HUES48 (cell line): Measurements from ENCODE around the gene SLC2A4.

Experiments
- H3K27ac ChIP-seq: one replicate; pipeline ENCODE4 v1.7.0; 2013; ENCODE audit warnings: low read depth, low read length, inconsistent platforms
- H3K27me3 ChIP-seq: 2 replicates; pipeline ENCODE4 v1.6.1; 2013; ENCODE audit warnings: mild to moderate bottlenecking, low read length; ENCODE audit not compliant: control insufficient read depth, insufficient read depth
- H3K36me3 ChIP-seq: 2 replicates; pipeline ENCODE4 v1.6.1; 2013; ENCODE audit warnings: low read length; ENCODE audit not compliant: control insufficient read depth, insufficient read depth
- H3K4me1 ChIP-seq: 2 replicates; pipeline ENCODE4 v1.6.1; 2013; ENCODE audit warnings: mild to moderate bottlenecking, low read length; ENCODE audit not compliant: control insufficient read depth, insufficient read depth
- H3K4me3 ChIP-seq: 2 replicates; pipeline ENCODE4 v1.5.1; 2013; ENCODE audit warnings: mild to moderate bottlenecking, low read depth, low read length
- H3K9ac ChIP-seq: 2 replicates; pipeline ENCODE4 v1.6.1; 2013; ENCODE audit warnings: mild to moderate bottlenecking, low read depth, low read length, moderate library complexity
- H3K9me3 ChIP-seq: 2 replicates; pipeline ENCODE4 v1.6.1; 2013; ENCODE audit warnings: low read length; ENCODE audit not compliant: control insufficient read depth, insufficient read depth

Gene SLC2A4

DNA sequence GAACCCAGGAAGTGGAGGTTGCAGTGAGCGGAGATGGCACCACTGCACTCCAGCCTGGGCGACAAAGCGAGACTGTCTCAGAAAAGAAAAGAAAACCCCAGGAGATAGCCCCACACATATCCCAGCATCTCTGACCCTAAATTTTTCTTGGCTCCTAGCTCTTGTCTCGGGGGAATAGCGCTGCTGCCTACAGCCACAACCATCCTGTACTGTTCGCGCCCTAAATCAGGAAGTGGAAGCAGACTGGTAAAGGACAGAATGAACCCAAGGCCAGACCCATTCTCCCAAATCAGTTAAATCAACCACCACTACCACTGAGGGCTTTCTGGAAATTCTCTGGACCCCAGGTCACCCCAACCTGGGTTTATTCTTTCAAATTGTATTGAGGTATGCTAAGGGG lies 31.7 kb upstream of the SLC2A4 start:
- Histone ChIP-seq H3K4me1 (peaks cover 15% of the 10 kb centered on the region), H3K9me3 (no peaks in the 10 kb centered on the region), H3K9ac (no peak overlapping the region), H3K4me3 (peak overlapping the region; percentile 83), H3K27ac (no peak overlapping the region), H3K36me3 (peaks cover 32% of the 10 kb centered on the region), H3K27me3 (no peaks in the 10 kb centered on the region)

DNA sequence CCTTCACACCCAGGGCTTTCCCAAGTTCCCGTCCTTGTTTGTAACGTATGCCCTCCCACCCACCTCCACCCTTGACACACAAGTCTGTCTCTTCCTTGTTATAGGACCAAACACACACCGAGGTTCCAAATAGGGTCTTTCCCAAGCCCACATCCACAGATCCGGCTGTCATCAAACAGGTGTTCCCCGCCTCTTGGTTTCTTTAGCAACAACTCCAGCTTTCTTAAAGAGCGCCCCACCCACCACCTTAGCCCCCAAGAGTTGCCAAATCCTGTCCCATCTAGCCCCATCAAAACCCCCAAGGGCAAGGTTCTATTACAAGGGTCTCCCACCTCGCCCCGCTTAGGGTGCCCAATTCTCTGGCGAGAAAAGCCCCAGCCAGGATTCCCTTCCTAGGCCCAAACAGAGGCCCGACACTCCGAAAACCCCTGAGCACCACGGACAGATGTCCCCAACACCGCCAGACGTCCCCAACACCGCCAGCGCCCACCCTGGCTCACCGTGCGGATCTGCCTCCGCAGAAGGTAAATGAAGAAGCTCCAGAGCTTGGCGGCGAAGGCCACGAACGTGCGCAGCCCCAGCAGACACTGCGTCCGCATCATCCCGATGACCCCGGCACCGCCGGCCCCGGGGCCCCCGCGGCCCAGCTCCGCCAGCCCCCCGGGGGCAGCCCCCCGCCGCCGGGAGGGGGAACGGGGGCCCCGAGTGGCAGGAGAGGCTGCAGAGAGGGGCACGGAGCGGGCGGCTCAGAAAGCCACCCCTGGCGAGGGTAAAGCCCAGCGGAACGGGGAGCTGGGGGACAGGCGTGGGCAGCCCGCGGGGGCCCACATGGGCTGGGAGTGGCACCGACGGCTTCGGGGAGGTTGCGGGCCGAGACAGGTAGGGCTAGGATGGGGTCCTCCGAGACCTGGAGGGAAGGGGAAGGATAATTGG lies 30.6 kb upstream of the SLC2A4 start:
- Histone ChIP-seq H3K27me3 (no peaks in the 10 kb centered on the region), H3K27ac (peak overlapping the region; percentile 99), H3K36me3 (peaks cover 35% of the 10 kb centered on the region), H3K9me3 (no peaks in the 10 kb centered on the region), H3K4me1 (peaks cover 15% of the 10 kb centered on the region), H3K9ac (peak overlapping the region; percentile 58), H3K4me3 (peak overlapping the region; percentile 83)

- Histone ChIP-seq H3K4me3 (peak within 1 kb of the TSS; percentile 83), H3K9ac (peak within 1 kb of the TSS; percentile 89), H3K36me3 (peaks cover 35% of the 10 kb centered on the region), H3K27ac (peak within 1 kb of the TSS; percentile 99), H3K9me3 (no peaks in the 10 kb centered on the region), H3K4me1 (peaks cover 15% of the 10 kb centered on the region), H3K27me3 (no peaks in the 10 kb centered on the region)
Observed at GRCh38 chr17:7251661-7252175, 29.8 kb upstream of the SLC2A4 start, which contains the start of gene CTDNEP1. Gene CTDNEP1 (minus strand): TSS chr17:7251734. CDS start chr17:7251296, 438 bp downstream.

DNA sequence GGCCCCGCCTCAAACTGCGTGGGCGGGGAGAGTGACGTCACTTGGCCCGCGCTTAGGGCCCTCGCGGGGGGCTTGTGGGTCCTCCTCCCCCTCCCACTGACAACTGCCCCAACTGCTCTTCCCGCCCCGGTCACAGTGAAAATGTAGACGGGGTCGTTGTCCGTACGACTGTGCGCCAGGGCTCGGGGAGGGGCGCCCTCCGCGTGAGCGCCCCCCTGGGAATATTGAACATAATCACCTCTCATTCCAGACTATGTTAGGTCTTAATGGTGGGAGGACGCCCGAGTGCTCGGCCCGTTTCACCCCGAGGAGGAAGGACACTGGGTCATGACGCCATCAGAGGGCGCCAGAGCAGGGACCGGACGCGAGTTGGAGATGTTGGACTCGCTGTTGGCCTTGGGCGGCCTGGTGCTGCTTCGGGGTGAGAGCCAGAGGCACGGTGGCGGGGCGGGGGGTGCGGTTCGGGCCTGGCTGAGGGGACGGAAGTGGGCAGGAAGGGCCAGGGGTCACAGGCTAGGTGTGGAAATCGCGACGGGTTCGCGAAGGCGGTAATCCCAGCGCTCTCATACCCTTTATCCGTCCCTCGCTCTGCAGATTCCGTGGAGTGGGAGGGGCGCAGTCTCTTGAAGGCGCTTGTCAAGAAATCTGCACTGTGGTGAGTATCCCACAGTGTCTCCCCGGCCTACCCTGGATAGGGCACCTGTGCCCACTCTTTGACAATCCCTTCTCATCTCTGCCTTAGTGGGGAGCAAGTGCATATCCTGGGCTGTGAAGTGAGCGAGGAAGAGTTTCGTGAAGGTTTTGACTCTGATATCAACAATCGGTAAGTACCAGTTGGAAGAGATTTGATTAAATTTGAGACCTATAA lies 29.1 kb upstream of the SLC2A4 start, which contains the start of gene ELP5:
Gene ELP5, plus strand, starts transcription at position 40 of the 868 bp plus-strand sequence. Its CDS starts 336 bp downstream, at position 376.
- peak within 1 kb of the TSS; percentile 99 for H3K27ac ChIP-seq
- H3K27me3 ChIP-seq, result no peaks in the 10 kb centered on the region
- H3K36me3 ChIP-seq, result peaks cover 37% of the 10 kb centered on the region

GRCh38 chr17:7253082-7253481 lies 28.4 kb upstream of the SLC2A4 start:
- no peaks in the 10 kb centered on the region for H3K27me3 ChIP-seq
- peak overlapping the region; percentile 89 for H3K9ac ChIP-seq

More for the DNA sequence above, 29.1 kb upstream of the SLC2A4 start, which contains the start of gene ELP5:
- Histone ChIP-seq H3K9me3 (no peaks in the 10 kb centered on the region), H3K4me3 (peak within 1 kb of the TSS; percentile 83), H3K4me1 (peaks cover 15% of the 10 kb centered on the region), H3K9ac (peak within 1 kb of the TSS; percentile 89)

GRCh38 chr17:7254511-7254910 lies 27.0 kb upstream of the SLC2A4 start:
- no peaks in the 10 kb centered on the region for H3K9me3 ChIP-seq
- no peak overlapping the region for H3K4me3 ChIP-seq
- no peaks in the 10 kb centered on the region for H3K27me3 ChIP-seq
- peaks cover 15% of the 10 kb centered on the region for H3K4me1 ChIP-seq
- H3K36me3 ChIP-seq, result peaks cover 53% of the 10 kb centered on the region
- no peak overlapping the region for H3K9ac ChIP-seq
- H3K27ac ChIP-seq, result no peak overlapping the region

More at GRCh38 chr17:7253082-7253481, 28.4 kb upstream of the SLC2A4 start:
- Histone ChIP-seq H3K27ac (peak overlapping the region; percentile 99), H3K4me3 (peak overlapping the region; percentile 83), H3K36me3 (peaks cover 39% of the 10 kb centered on the region), H3K4me1 (peaks cover 15% of the 10 kb centered on the region), H3K9me3 (no peaks in the 10 kb centered on the region)

- H3K27me3 ChIP-seq, result no peaks in the 10 kb centered on the region
- H3K36me3 ChIP-seq, result peaks cover 58% of the 10 kb centered on the region
- H3K4me3 ChIP-seq, result no peak overlapping the region
- H3K27ac ChIP-seq, result no peak overlapping the region
- no peaks in the 10 kb centered on the region for H3K9me3 ChIP-seq
- H3K4me1 ChIP-seq, result peaks cover 5% of the 10 kb centered on the region
- no peak overlapping the region for H3K9ac ChIP-seq
Observed at GRCh38 chr17:7256766-7257456, 24.6 kb upstream of the SLC2A4 start.

DNA sequence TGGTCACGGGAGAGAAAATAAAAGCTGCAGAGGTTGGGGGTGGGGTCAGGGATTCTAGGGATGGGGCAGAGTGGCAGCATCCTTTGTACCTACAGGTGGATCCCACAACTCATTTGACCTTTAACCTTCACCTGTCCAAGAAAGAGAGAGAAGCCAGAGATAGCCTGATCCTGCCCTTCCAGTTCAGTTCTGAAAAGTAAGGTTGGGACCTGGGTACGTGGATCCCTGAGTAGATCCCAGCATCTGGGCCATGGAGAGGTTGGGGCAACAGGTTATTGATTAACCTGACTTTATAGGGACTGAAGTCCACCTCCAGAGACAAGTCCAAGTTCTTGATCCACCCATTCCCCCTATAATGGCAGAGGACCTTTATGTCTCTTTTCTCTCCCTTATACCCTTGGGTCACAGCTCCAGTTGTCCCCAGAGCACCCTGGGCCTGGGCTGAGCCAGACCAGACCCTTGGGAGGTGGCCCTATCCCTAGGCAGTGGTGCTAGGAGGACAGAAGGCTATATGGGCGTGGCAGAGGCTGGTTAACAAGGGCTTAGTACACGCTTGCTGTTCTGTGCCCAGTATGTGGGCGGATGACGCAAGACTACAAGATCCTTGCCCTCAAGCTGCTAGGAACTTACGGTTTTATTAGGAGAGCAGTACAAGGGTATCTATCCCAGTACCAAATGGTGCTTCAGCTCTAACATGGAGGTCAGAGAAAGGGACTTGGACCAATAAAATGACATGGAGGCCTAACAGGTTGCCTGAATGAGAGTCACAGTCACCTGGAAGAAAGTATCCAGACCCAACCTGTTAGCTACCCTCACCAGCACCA lies 22.6 kb upstream of the SLC2A4 start:
- H3K36me3 ChIP-seq, result peaks cover 53% of the 10 kb centered on the region
- H3K27me3 ChIP-seq, result no peaks in the 10 kb centered on the region
- H3K9ac ChIP-seq, result no peak overlapping the region

DNA sequence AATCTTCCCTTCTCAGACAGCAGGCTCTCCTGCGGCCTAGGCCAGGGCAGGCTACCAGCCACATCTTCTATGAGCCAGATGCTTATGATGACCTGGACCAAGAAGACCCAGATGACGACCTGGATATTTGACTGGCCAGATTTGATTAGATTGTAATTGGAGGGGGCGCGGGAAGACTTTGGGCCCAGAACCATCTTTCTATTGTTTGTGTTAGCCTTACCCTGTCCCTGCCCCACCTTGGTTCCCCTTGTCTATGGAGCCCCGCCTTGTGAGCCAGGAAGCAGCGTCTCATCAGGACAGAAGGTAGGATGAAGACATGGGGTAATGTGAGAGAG lies 22.0 kb upstream of the SLC2A4 start:
- no peak overlapping the region for H3K27ac ChIP-seq
- no peak overlapping the region for H3K4me3 ChIP-seq

More for the DNA sequence above, 22.6 kb upstream of the SLC2A4 start:
- Histone ChIP-seq H3K4me3 (no peak overlapping the region), H3K27ac (no peak overlapping the region), H3K9me3 (no peaks in the 10 kb centered on the region), H3K4me1 (peaks cover 7% of the 10 kb centered on the region; the same call in 1 of the 2 replicates)

More for the DNA sequence above, 22.0 kb upstream of the SLC2A4 start:
- Histone ChIP-seq H3K36me3 (peaks cover 48% of the 10 kb centered on the region), H3K9me3 (no peaks in the 10 kb centered on the region), H3K4me1 (peaks cover 13% of the 10 kb centered on the region; the same call in 1 of the 2 replicates), H3K27me3 (no peaks in the 10 kb centered on the region), H3K9ac (no peak overlapping the region)
